Trophoblast cell (in vitro differentiated cells and primary cell): ENCODE results near the gene ATG13.
A peak's percentile ranks its signal among the peaks of the same experiment; 100 is the strongest.

Experiments
- DNase-seq, 2 donors: peaks; one replicate each; pipeline ENCODE4 v3.0.0-alpha.2; 2016
- H2AFZ ChIP-seq: 2 replicates; pipeline ENCODE4 v1.6.1; 2013; ENCODE audit warnings: low read length, moderate library complexity, mild to moderate bottlenecking; ENCODE audit not compliant: insufficient read depth, poor library complexity
- H2AK5ac ChIP-seq: 2 replicates; pipeline ENCODE4 v1.6.1; 2013; ENCODE audit warnings: mild to moderate bottlenecking, low read length
- H2BK120ac ChIP-seq: 2 replicates; pipeline ENCODE4 v1.6.1; 2013; ENCODE audit warnings: low read length, mild to moderate bottlenecking, moderate library complexity; ENCODE audit not compliant: insufficient read depth, poor library complexity
- H2BK12ac ChIP-seq: 2 replicates; pipeline ENCODE4 v1.6.1; 2013; ENCODE audit warnings: mild to moderate bottlenecking, low read length, moderate library complexity
- H2BK5ac ChIP-seq: 2 replicates; pipeline ENCODE4 v1.6.1; 2013; ENCODE audit warnings: low read length, low read depth, moderate library complexity, mild to moderate bottlenecking; ENCODE audit not compliant: poor library complexity
- H3K14ac ChIP-seq: 2 replicates; pipeline ENCODE4 v1.6.1; 2013; ENCODE audit warnings: mild to moderate bottlenecking, low read length
- H3K18ac ChIP-seq: 2 replicates; pipeline ENCODE4 v1.6.1; 2013; ENCODE audit warnings: mild to moderate bottlenecking, low read length
- H3K23ac ChIP-seq: 2 replicates; pipeline ENCODE4 v1.6.1; 2013; ENCODE audit warnings: low read length
- H3K27ac ChIP-seq: 2 replicates; pipeline ENCODE4 v1.5.1; 2013; ENCODE audit warnings: low read depth, mild to moderate bottlenecking, inconsistent platforms, low read length, moderate library complexity
- H3K27me3 ChIP-seq: 2 replicates; pipeline ENCODE4 v1.6.1; 2013; ENCODE audit warnings: inconsistent platforms, mild to moderate bottlenecking, low read length, moderate library complexity; ENCODE audit not compliant: insufficient read depth
- H3K36me3 ChIP-seq, 2 experiments: 1 replicate in 1 of 2; 2 replicates in 1 of 2; pipeline ENCODE4 v1.6.1; 2013; ENCODE audit warnings: low read length in 2 of 2, mild to moderate bottlenecking in 2 of 2, moderate library complexity in 1 of 2; ENCODE audit not compliant: insufficient read depth in 2 of 2, control insufficient read depth in 1 of 2
- H3K4ac ChIP-seq: 2 replicates; pipeline ENCODE4 v1.6.1; 2013; ENCODE audit warnings: low read depth, mild to moderate bottlenecking, low read length, moderate library complexity
- H3K4me1 ChIP-seq, 2 experiments: 1 replicate in 1 of 2; 2 replicates in 1 of 2; pipeline ENCODE4 v1.6.1; 2013; ENCODE audit warnings: low read length in 2 of 2, mild to moderate bottlenecking in 2 of 2, moderate library complexity in 1 of 2; ENCODE audit not compliant: insufficient read depth in 2 of 2, control insufficient read depth in 1 of 2
- H3K4me2 ChIP-seq: 2 replicates; pipeline ENCODE4 v1.6.1; 2013; ENCODE audit warnings: inconsistent platforms, mild to moderate bottlenecking, low read length, moderate library complexity
- H3K4me3 ChIP-seq: 2 replicates; pipeline ENCODE4 v1.5.1; 2013; ENCODE audit warnings: mild to moderate bottlenecking, low read depth, low read length, inconsistent platforms
- H3K79me1 ChIP-seq: one replicate; pipeline ENCODE4 v1.6.1; 2013; ENCODE audit warnings: low read length
- H3K79me2 ChIP-seq: 2 replicates; pipeline ENCODE4 v1.6.1; 2013; ENCODE audit warnings: low read length, mild to moderate bottlenecking; ENCODE audit not compliant: control insufficient read depth, insufficient read depth, poor library complexity
- H3K9ac ChIP-seq: 2 replicates; pipeline ENCODE4 v1.6.1; 2013; ENCODE audit warnings: mild to moderate bottlenecking, low read length
- H3K9me3 ChIP-seq: 2 replicates; pipeline ENCODE4 v1.6.1; 2013; ENCODE audit warnings: low read depth, mild to moderate bottlenecking, control low read depth, inconsistent platforms, low read length; ENCODE audit not compliant: insufficient read depth
- H4K12ac ChIP-seq: 2 replicates; pipeline ENCODE4 v1.6.1; 2013; ENCODE audit warnings: low read depth, mild to moderate bottlenecking, low read length, moderate library complexity
- H4K8ac ChIP-seq: 2 replicates; pipeline ENCODE4 v1.6.1; 2013; ENCODE audit warnings: low read depth, mild to moderate bottlenecking, low read length, moderate library complexity
- H4K91ac ChIP-seq: one replicate; pipeline ENCODE4 v1.6.1; 2013; ENCODE audit warnings: low read depth, mild to moderate bottlenecking, low read length, moderate library complexity
- WGBS: extraction: QIAGEN DNeasy Blood & Tissue Kit; methylation state at CpG from one replicate; pipeline ENCODE4 v1.1.7; 2013; ENCODE audit warnings: missing lambda C conversion rate; ENCODE audit not compliant: insufficient read length, insufficient coverage; ENCODE audit errors: extremely low coverage; 5-methylcytosine and 5-hydroxymethylcytosine counted together

Gene ATG13

DNA sequence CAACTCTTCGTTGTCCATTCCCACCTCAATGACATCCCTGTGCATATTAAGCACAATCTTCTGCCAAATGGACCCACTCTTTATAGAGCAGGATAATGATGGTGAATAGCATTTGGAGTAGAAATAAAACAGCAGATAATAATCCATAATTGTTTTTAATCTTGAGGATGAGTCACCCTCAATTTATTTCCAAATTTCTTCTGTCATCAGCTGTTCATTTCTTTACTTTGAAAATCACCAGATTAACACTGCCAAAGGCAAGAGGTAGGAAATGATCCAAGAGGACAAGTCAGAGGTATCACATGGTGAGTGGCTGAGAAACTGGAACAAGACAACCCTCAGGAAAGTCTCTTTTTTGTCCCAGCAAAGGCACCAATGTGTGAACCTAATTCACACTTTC, 16.2 kb upstream of the ATG13 start:
- no peaks in the 10 kb centered on the region for H3K27me3 ChIP-seq
- no peaks in the 10 kb centered on the region for H3K36me3 ChIP-seq
- no peak overlapping the region for H3K4me3 ChIP-seq
- H3K27ac ChIP-seq = no peak overlapping the region
- H2BK120ac ChIP-seq = no peak overlapping the region
- no peaks in the 10 kb centered on the region for H3K9me3 ChIP-seq
- no peak overlapping the region for H2AFZ ChIP-seq
- no CpG with 5 or more reads among the region's 1 CpG for WGBS
- H3K18ac ChIP-seq = no peak overlapping the region
- H2BK12ac ChIP-seq = no peak overlapping the region
- H3K4ac ChIP-seq = no peak overlapping the region
- H4K12ac ChIP-seq = no peak overlapping the region
- H3K4me2 ChIP-seq = no peak overlapping the region
- no peaks in the 10 kb centered on the region for H3K79me1 ChIP-seq
- no peak overlapping the region for H2AK5ac ChIP-seq
- H2BK5ac ChIP-seq = no peak overlapping the region
- no peak overlapping the region for H4K91ac ChIP-seq
- no peak overlapping the region for H3K23ac ChIP-seq
- no peak overlapping the region for H4K8ac ChIP-seq
- no peak overlapping the region for H3K14ac ChIP-seq
- H3K9ac ChIP-seq = no peak overlapping the region
- no peaks in the 10 kb centered on the region for H3K4me1 ChIP-seq
- H3K79me2 ChIP-seq = no peaks in the 10 kb centered on the region
- no peak for DNase-seq

DNA sequence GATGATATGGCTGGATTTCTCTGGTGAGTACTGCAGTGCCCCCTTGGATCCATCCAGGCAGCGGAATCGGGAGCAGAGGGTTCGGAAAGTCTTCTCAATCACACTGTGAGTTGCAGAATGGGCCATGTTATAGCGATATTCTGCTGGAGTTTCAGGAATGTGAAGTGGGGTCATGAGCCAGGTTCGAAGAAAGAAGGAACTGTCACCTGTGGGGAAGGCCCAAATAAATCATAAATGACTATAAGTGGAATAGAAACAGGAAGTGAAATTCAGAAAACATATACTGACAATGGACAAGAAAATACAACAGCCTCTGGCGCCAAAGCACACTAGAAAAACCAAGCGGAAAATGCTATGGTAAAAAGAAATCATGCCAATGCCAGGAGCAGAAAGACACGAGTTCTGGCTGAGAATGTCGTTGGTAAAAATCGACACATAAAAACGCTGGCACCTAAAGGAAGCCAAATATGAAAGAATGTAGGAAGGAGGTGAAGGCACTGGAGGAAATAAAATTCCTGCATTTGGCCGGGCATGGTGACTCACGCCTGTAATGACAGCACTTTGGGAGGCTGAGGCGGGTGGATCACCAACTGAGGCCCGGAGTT, 13.5 kb upstream of the ATG13 start:
- H3K23ac ChIP-seq = no peak overlapping the region
- no peak overlapping the region for H3K4me2 ChIP-seq
- no peak overlapping the region for H2AFZ ChIP-seq
- H3K27ac ChIP-seq = no peak overlapping the region
- no peaks in the 10 kb centered on the region for H3K36me3 ChIP-seq
- H3K79me1 ChIP-seq = no peaks in the 10 kb centered on the region
- H3K9ac ChIP-seq = peak overlapping the region; percentile 34
- H3K9me3 ChIP-seq = no peaks in the 10 kb centered on the region
- no peak overlapping the region for H2BK5ac ChIP-seq
- H4K12ac ChIP-seq = no peak overlapping the region
- no peak overlapping the region for H3K14ac ChIP-seq
- no peak overlapping the region for H2AK5ac ChIP-seq
- H4K91ac ChIP-seq = no peak overlapping the region
- H3K4me1 ChIP-seq = no peaks in the 10 kb centered on the region
- WGBS = no CpG with 5 or more reads among the region's 15 CpGs
- H2BK12ac ChIP-seq = no peak overlapping the region
- no peak overlapping the region for H3K18ac ChIP-seq
- H3K4me3 ChIP-seq = no peak overlapping the region
- H2BK120ac ChIP-seq = no peak overlapping the region
- no peaks in the 10 kb centered on the region for H3K79me2 ChIP-seq
- DNase-seq = no peak
- H3K4ac ChIP-seq = no peak overlapping the region
- no peaks in the 10 kb centered on the region for H3K27me3 ChIP-seq
- H4K8ac ChIP-seq = no peak overlapping the region

DNA sequence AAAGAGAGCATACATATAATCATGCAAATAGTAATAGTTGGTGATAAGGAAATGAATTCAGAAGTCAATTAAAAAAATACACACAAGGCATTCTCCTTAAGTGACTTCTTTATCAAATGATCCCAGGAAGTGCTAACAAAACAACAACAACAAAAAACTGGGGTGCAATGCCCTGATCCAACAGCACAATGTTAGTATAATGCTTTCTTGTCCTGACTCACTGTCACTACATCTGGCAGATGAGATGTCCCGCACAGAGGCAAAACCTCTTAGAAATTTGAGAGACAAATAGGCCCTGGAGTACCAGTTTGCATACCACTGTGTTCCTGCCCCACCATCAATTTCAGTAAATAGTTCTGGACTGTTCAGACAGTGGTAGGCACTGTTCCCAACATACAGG, 12.6 kb upstream of the ATG13 start:
- DNase-seq = no peak
- no peak overlapping the region for H4K12ac ChIP-seq
- H2BK5ac ChIP-seq = no peak overlapping the region
- no peak overlapping the region for H3K9ac ChIP-seq
- no peak overlapping the region for H3K4ac ChIP-seq
- no peak overlapping the region for H2AK5ac ChIP-seq
- H3K27me3 ChIP-seq = no peaks in the 10 kb centered on the region
- peaks cover 0 to 3% of the 10 kb centered on the region in 2 experiments for H3K36me3 ChIP-seq
- H2BK12ac ChIP-seq = no peak overlapping the region
- H3K79me1 ChIP-seq = no peaks in the 10 kb centered on the region
- no peak overlapping the region for H4K91ac ChIP-seq
- no peak overlapping the region for H3K4me2 ChIP-seq
- H3K23ac ChIP-seq = no peak overlapping the region
- no peaks in the 10 kb centered on the region for H3K79me2 ChIP-seq
- no peak overlapping the region for H2AFZ ChIP-seq
- H4K8ac ChIP-seq = no peak overlapping the region
- H3K4me1 ChIP-seq = no peaks in the 10 kb centered on the region
- H3K9me3 ChIP-seq = no peaks in the 10 kb centered on the region
- no peak overlapping the region for H2BK120ac ChIP-seq
- H3K27ac ChIP-seq = no peak overlapping the region
- H3K18ac ChIP-seq = no peak overlapping the region
- no peak overlapping the region for H3K4me3 ChIP-seq
- no CpG with 5 or more reads among the region's 1 CpG for WGBS
- H3K14ac ChIP-seq = no peak overlapping the region

DNA sequence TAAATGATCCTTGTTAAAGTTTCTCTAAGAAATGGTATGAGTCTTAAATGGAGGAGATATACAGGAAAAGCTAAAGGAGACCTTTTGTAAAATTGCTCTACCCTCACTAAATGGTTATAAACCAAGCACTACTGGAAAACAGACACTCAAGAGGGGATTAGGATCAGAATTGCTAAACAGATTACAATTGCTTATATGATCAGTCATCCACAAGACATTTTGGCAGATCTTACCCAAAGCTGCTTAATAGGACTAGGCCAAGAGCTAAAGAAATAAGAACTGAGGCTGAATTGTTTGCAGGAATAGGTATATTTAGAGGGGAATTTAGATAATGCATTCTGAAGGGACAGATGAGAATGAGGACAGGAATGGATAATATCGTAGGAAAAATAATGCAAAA, 9.8 kb upstream of the ATG13 start:
- H3K9me3 ChIP-seq = no peaks in the 10 kb centered on the region
- H4K12ac ChIP-seq = no peak overlapping the region
- no peak overlapping the region for H3K27ac ChIP-seq
- no peak overlapping the region for H2BK5ac ChIP-seq
- peaks cover 0 to 3% of the 10 kb centered on the region in 2 experiments for H3K36me3 ChIP-seq
- H3K4me3 ChIP-seq = no peak overlapping the region
- no peak overlapping the region for H3K4me2 ChIP-seq
- no CpG with 5 or more reads among the region's 1 CpG for WGBS
- no peak overlapping the region for H2BK12ac ChIP-seq
- no peak overlapping the region for H4K91ac ChIP-seq
- no peaks in the 10 kb centered on the region for H3K4me1 ChIP-seq
- no peak overlapping the region for H4K8ac ChIP-seq
- H2BK120ac ChIP-seq = no peak overlapping the region
- H2AK5ac ChIP-seq = no peak overlapping the region
- H3K79me2 ChIP-seq = no peaks in the 10 kb centered on the region
- DNase-seq = no peak
- H3K79me1 ChIP-seq = no peaks in the 10 kb centered on the region
- H3K4ac ChIP-seq = no peak overlapping the region
- no peak overlapping the region for H2AFZ ChIP-seq
- no peak overlapping the region for H3K14ac ChIP-seq
- no peaks in the 10 kb centered on the region for H3K27me3 ChIP-seq
- H3K9ac ChIP-seq = no peak overlapping the region
- H3K23ac ChIP-seq = no peak overlapping the region
- no peak overlapping the region for H3K18ac ChIP-seq
